Liver (tissue), 3 donors: ENCODE measurements around the gene USP25.

Experiments
- ATF3 ChIP-seq: IDR thresholded peaks from 2 replicates; pipeline ENCODE4 v1.6.1; 2016; ENCODE audit warnings: antibody characterized with exemption
- CTCF ChIP-seq: fragments of 150-350 bp; IDR thresholded peaks from 2 replicates; pipeline ENCODE4 v1.5.1; 2017; ENCODE audit warnings: improper control_type of control experiment, low read depth, low read length; ENCODE audit not compliant: missing input control
- GABPA ChIP-seq, 2 donors: IDR thresholded peaks in 1 of 2; conservative IDR thresholded peaks in 1 of 2; 2 replicates each; pipeline ENCODE4 v1.6.1; 2016; ENCODE audit warnings: antibody characterized with exemption in 2 of 2, mild to moderate bottlenecking in 1 of 2, moderate library complexity in 1 of 2
- JUND ChIP-seq, 2 donors: IDR thresholded peaks; 2 replicates each; pipeline ENCODE4 v1.6.1; 2016; ENCODE audit warnings: antibody characterized with exemption in 2 of 2
- MAX ChIP-seq: IDR thresholded peaks from 2 replicates; pipeline ENCODE4 v1.6.1; 2016; ENCODE audit warnings: antibody characterized with exemption
- TAF1 ChIP-seq: conservative IDR thresholded peaks from 2 replicates; pipeline ENCODE4 v1.6.1; 2016; ENCODE audit warnings: antibody characterized with exemption, mild to moderate bottlenecking
- TF ChIP-seq, protein P1 (sequence below): IDR thresholded peaks from 2 replicates; pipeline ENCODE4 v1.6.1; 2016; ENCODE audit warnings: antibody characterized with exemption, mild to moderate bottlenecking
- donor health status: healthy.
- donor health status: healthy.

DNA sequence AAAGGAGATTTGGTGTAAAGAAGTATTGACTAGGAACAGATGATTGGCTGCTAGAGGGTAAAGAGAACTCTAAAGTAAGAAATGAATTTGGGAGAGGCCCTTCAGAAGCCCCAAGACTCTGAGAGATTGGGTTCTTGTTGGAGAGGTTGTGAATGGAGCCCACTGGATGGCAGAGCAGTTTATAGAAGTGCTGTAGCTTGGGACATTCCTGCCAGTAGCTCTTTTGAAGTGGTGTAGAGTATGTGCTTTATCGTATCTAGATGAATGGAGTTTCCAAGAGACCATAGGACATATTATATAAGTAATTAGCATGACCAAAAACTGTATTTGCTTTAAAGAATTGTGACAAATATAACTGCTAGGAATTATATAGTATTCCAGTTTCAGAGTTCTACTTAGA, 21.3 kb downstream of the USP25 start:
- TF ChIP-seq GABPA (IDR thresholded peaks at IDR 0.05 in 1 of 2, conservative IDR thresholded peaks at IDR 0.05 in 1 of 2) (no peak), CTCF (no peak), JUND (IDR thresholded peaks at IDR 0.05) (no peak), ATF3 (no peak), MAX (no peak), TAF1 (no peak)
- TF ChIP-seq, protein P1, sequence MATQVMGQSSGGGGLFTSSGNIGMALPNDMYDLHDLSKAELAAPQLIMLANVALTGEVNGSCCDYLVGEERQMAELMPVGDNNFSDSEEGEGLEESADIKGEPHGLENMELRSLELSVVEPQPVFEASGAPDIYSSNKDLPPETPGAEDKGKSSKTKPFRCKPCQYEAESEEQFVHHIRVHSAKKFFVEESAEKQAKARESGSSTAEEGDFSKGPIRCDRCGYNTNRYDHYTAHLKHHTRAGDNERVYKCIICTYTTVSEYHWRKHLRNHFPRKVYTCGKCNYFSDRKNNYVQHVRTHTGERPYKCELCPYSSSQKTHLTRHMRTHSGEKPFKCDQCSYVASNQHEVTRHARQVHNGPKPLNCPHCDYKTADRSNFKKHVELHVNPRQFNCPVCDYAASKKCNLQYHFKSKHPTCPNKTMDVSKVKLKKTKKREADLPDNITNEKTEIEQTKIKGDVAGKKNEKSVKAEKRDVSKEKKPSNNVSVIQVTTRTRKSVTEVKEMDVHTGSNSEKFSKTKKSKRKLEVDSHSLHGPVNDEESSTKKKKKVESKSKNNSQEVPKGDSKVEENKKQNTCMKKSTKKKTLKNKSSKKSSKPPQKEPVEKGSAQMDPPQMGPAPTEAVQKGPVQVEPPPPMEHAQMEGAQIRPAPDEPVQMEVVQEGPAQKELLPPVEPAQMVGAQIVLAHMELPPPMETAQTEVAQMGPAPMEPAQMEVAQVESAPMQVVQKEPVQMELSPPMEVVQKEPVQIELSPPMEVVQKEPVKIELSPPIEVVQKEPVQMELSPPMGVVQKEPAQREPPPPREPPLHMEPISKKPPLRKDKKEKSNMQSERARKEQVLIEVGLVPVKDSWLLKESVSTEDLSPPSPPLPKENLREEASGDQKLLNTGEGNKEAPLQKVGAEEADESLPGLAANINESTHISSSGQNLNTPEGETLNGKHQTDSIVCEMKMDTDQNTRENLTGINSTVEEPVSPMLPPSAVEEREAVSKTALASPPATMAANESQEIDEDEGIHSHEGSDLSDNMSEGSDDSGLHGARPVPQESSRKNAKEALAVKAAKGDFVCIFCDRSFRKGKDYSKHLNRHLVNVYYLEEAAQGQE = no peak
